NB4 (cell line): ENCODE measurements around the gene MGA.

Experiments used
- DNase-seq: peaks from one replicate; pipeline ENCODE4 v3.0.0; 2010; ENCODE audit warnings: low read depth
- H3K4me3 ChIP-seq: one replicate; pipeline ENCODE4 v1.5.1; 2011; ENCODE audit warnings: mild to moderate bottlenecking, low read depth, low read length, moderate library complexity
- CTCF ChIP-seq: IDR thresholded peaks from one replicate; pipeline ENCODE4 v1.5.1; 2012; ENCODE audit warnings: low read depth, low read length
- MAX ChIP-seq: IDR thresholded peaks from 2 replicates; pipeline ENCODE4 v1.6.1; 2011; ENCODE audit warnings: low read depth, low read length
- MYC ChIP-seq: IDR thresholded peaks from 2 replicates; pipeline ENCODE4 v1.6.1; 2011; ENCODE audit warnings: low read depth, low read length
- POLR2A ChIP-seq: IDR thresholded peaks from 2 replicates; pipeline ENCODE4 v1.6.1; 2011; ENCODE audit warnings: mild to moderate bottlenecking; ENCODE audit not compliant: insufficient read length; ENCODE audit errors: extremely low read depth

MGA gene

GRCh38 chr15:41772720-41773331 lies 112.6 kb downstream of the MGA start:
- peak; percentile 83 for DNase-seq
- H3K4me3 ChIP-seq = peak overlapping the region; percentile 65
- TF ChIP-seq MAX = peak; percentile 60
- TF ChIP-seq CTCF = peak; percentile 67
- TF ChIP-seq POLR2A = no peak
- no peak for TF ChIP-seq MYC

- TF ChIP-seq POLR2A = no peak
- TF ChIP-seq MAX = no peak
- no peak for TF ChIP-seq MYC
- TF ChIP-seq CTCF = no peak
- peak overlapping the region; percentile 65 for H3K4me3 ChIP-seq
- DNase-seq = peak; percentile 36
Observed at GRCh38 chr15:41773332-41773728, 113.1 kb downstream of the MGA start.

GRCh38 chr15:41773729-41774061 lies 113.5 kb downstream of the MGA start:
- H3K4me3 ChIP-seq = peak overlapping the region; percentile 65
- TF ChIP-seq POLR2A = no peak
- no peak for TF ChIP-seq MAX
- TF ChIP-seq CTCF = no peak
- no peak; the same call in 1 of the 2 replicates for TF ChIP-seq MYC
- DNase-seq = no peak

GRCh38 chr15:41774062-41774881 lies 114.1 kb downstream of the MGA start, which contains the start of gene MAPKBP1:
MAPKBP1 (plus strand) TSS chr15:41774484; CDS start chr15:41775276, 792 bp downstream.
- TF ChIP-seq POLR2A (peak; percentile 55), MAX (peak; percentile 70), CTCF (peak; percentile 71), MYC (peak; percentile 70)
- peak; percentile 99 for DNase-seq
- peak within 1 kb of the TSS; percentile 76 for H3K4me3 ChIP-seq

- no peak for DNase-seq
- TF ChIP-seq CTCF (no peak), MAX (no peak), POLR2A (no peak), MYC (no peak)
- H3K4me3 ChIP-seq = peak overlapping the region; percentile 76
Observed at GRCh38 chr15:41774882-41775417, 114.7 kb downstream of the MGA start.
